MM.1S (cell line): ENCODE results near the gene SNX25.
"Not testable (repeated sequence)": the region's sequence is repeated elsewhere in the genome, so short reads cannot be mapped to it uniquely, and the experiment has no call there.

Experiments
- DNase-seq: peaks from one replicate; pipeline ENCODE4 v3.0.0-alpha.2; 2015
- H2AFZ ChIP-seq: fragments of 300-600 bp; sonication (generic); 2 replicates; pipeline ENCODE4 v1.6.0; 2016; ENCODE audit warnings: antibody characterized with exemption, low read length
- H3F3A ChIP-seq: fragments of 300-600 bp; sonication (generic); 2 replicates; pipeline ENCODE4 v1.6.1; 2016; ENCODE audit warnings: mild to moderate bottlenecking, antibody characterized with exemption, low read length, moderate library complexity, mixed read lengths; ENCODE audit not compliant: insufficient read depth
- H3K27ac ChIP-seq: fragments of 300-600 bp; sonication (generic); 2 replicates; pipeline ENCODE4 v1.5.1; 2016; ENCODE audit warnings: mild to moderate bottlenecking, low read length
- H3K27me3 ChIP-seq: fragments of 300-600 bp; sonication (generic); replicated peaks from 2 replicates; pipeline ENCODE4 v1.6.0; 2016; ENCODE audit warnings: low read length; ENCODE audit not compliant: insufficient read depth
- H3K36me3 ChIP-seq: fragments of 300-600 bp; sonication (generic); replicated peaks from 2 replicates; pipeline ENCODE4 v1.6.1; 2016; ENCODE audit warnings: mild to moderate bottlenecking, low read length, mixed read lengths; ENCODE audit not compliant: insufficient read depth
- H3K4me1 ChIP-seq: fragments of 300-600 bp; sonication (generic); 2 replicates; pipeline ENCODE4 v1.6.1; 2016; ENCODE audit warnings: low read length, mixed read lengths
- H3K4me2 ChIP-seq: fragments of 300-600 bp; sonication (generic); 2 replicates; pipeline ENCODE4 v1.6.0; 2016; ENCODE audit warnings: low read depth, low read length
- H3K4me3 ChIP-seq: fragments of 300-600 bp; sonication (generic); 2 replicates; pipeline ENCODE4 v1.5.1; 2016; ENCODE audit warnings: low read length, mixed read lengths
- H3K79me2 ChIP-seq: fragments of 300-600 bp; sonication (generic); 2 replicates; pipeline ENCODE4 v1.6.1; 2016; ENCODE audit warnings: mixed run types, low read length, mixed read lengths
- H3K9ac ChIP-seq: fragments of 300-600 bp; sonication (generic); 2 replicates; pipeline ENCODE4 v1.6.1; 2016; ENCODE audit warnings: low read length, mixed read lengths
- H3K9me2 ChIP-seq: fragments of 300-600 bp; sonication (generic); replicated peaks from 2 replicates; pipeline ENCODE4 v1.6.1; 2016; ENCODE audit warnings: mild to moderate bottlenecking, low read length, mixed read lengths; ENCODE audit not compliant: insufficient read depth
- H3K9me3 ChIP-seq: fragments of 300-600 bp; sonication (generic); replicated peaks from 2 replicates; pipeline ENCODE4 v1.6.1; 2016; ENCODE audit warnings: mild to moderate bottlenecking, low read length, mixed read lengths; ENCODE audit not compliant: insufficient read depth
- H4K20me1 ChIP-seq: fragments of 300-600 bp; sonication (generic); 2 replicates; pipeline ENCODE4 v1.6.1; 2016; ENCODE audit warnings: mild to moderate bottlenecking, low read length, moderate library complexity, mixed read lengths; ENCODE audit not compliant: insufficient read depth
- EZH2 ChIP-seq: fragments of 300-600 bp; sonication (generic); optimal IDR thresholded peaks from 2 replicates; pipeline ENCODE3; 2017; ENCODE audit warnings: low read depth, mild to moderate bottlenecking, antibody characterized with exemption, low read length, mixed read lengths
- EZH2phosphoT487 ChIP-seq: fragments of 300-600 bp; sonication (generic); IDR thresholded peaks from 2 replicates; pipeline ENCODE4 v1.6.1; 2018; ENCODE audit warnings: antibody characterized with exemption, low read length
- TF ChIP-seq, protein P1 (sequence below): fragments of 300-600 bp; sonication (generic); IDR thresholded peaks from 2 replicates; pipeline ENCODE4 v1.5.1; 2016; ENCODE audit warnings: antibody characterized with exemption, low read length, mixed read lengths

SNX25 gene

DNA sequence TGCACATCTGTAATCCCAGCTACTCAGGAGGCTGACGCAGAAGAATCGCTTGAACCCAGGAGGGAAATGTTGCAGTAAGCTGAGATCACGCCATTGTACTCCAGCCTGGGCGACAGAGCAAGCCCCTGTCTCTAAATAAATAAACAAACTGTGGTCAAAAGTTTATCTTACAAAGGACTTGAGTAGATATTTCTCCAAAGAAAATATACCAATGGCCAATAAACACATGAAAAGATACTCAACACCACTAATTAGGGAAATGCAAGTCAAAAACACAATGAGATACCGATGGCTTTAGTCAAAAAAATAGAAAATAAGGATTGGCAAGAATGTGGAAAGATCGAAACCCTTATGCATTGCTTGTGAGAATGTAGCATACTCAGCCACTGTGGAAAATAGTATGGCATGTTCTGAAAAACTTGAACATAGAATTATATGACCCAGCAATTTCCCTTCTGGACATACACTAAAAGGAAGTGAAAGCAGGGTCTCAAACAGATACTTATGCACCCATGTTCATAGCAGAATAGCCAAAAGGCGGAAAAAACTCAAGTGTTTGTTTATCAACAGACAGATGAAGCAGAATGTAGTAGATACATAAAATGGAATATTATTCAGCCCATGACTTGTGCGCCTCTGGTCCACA, 3.6 kb upstream of the SNX25 start:
- no peaks in the 10 kb centered on the region for H3K9me2 ChIP-seq
- peak; percentile 31 for DNase-seq
- H3K27ac ChIP-seq: peak overlapping the region; percentile 60; the same call in 1 of the 2 replicates
- peak overlapping the region; percentile 66; the same call in 1 of the 2 replicates for H3K9ac ChIP-seq
- no peaks in the 10 kb centered on the region for H3K27me3 ChIP-seq
- H3K36me3 ChIP-seq: no peaks in the 10 kb centered on the region
- H3K4me2 ChIP-seq: peak overlapping the region; percentile 91; the same call in 1 of the 2 replicates
- H3F3A ChIP-seq: peaks cover 22% of the 10 kb centered on the region
- peaks cover 12% of the 10 kb centered on the region for H3K4me1 ChIP-seq
- TF ChIP-seq, protein P1, sequence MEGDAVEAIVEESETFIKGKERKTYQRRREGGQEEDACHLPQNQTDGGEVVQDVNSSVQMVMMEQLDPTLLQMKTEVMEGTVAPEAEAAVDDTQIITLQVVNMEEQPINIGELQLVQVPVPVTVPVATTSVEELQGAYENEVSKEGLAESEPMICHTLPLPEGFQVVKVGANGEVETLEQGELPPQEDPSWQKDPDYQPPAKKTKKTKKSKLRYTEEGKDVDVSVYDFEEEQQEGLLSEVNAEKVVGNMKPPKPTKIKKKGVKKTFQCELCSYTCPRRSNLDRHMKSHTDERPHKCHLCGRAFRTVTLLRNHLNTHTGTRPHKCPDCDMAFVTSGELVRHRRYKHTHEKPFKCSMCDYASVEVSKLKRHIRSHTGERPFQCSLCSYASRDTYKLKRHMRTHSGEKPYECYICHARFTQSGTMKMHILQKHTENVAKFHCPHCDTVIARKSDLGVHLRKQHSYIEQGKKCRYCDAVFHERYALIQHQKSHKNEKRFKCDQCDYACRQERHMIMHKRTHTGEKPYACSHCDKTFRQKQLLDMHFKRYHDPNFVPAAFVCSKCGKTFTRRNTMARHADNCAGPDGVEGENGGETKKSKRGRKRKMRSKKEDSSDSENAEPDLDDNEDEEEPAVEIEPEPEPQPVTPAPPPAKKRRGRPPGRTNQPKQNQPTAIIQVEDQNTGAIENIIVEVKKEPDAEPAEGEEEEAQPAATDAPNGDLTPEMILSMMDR: no peak
- TF ChIP-seq EZH2 (no peak), EZH2phosphoT487 (no peak)
- peaks cover 34% of the 10 kb centered on the region for H3K79me2 ChIP-seq
- H3K9me3 ChIP-seq: no peaks in the 10 kb centered on the region
- no peak overlapping the region for H2AFZ ChIP-seq
- 0 out of 2 replicates have a peak, but pooled peaks cover 5% of the 10 kb centered on the region for H4K20me1 ChIP-seq
- peak overlapping the region; percentile 16; the same call in 1 of the 2 replicates for H3K4me3 ChIP-seq

DNA sequence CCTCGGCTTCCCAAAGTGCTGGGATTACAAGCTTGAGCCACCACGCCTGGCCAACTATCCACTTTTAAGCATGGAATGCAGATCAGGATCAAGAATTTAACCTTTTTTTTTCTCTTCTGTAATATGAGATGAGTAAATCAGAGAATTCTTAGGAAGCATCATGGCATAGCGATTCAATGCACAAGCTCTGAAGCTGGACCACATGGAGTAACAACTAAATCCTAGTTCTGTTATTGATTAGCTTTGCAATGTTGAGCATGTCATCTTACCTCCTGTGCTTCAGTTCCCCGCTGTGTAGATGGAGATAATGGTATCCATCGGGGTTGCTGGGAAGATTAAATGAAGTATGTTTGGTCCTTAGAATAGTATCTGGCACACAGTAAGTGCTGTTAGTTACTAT, 1.9 kb upstream of the SNX25 start:
- H3K79me2 ChIP-seq: peaks cover 40% of the 10 kb centered on the region
- no peak for DNase-seq

DNA sequence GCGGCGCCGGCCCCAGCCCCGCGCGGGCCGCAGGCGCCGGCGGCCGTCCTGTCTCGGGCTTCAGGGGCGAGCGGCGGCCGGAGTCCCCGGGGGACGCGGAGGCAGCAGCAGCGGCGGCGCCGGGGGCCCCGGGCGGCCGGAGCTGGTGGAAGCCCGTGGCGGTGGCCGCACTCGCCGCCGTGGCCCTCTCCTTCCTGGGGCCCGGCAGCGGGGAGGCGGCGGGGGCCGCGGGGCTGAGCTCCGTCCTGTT, 379 bp downstream of the SNX25 start:
- not testable (repeated sequence) for H3K27ac ChIP-seq, H3K4me2 ChIP-seq, H4K20me1 ChIP-seq, H3K9ac ChIP-seq, H3K9me2 ChIP-seq, DNase-seq, H2AFZ ChIP-seq, H3F3A ChIP-seq, H3K9me3 ChIP-seq, H3K36me3 ChIP-seq, H3K27me3 ChIP-seq
- Histone ChIP-seq H3K79me2 (peaks cover 48% of the 10 kb centered on the region), H3K4me3 (peak overlapping the region; percentile 81; the same call in 1 of the 2 replicates), H3K4me1 (peaks cover 19% of the 10 kb centered on the region)

More for the DNA sequence above, 1.9 kb upstream of the SNX25 start:
- Histone ChIP-seq H3K27ac (no peak overlapping the region), H3K4me3 (no peak overlapping the region), H3K4me2 (no peak overlapping the region), H4K20me1 (0 out of 2 replicates have a peak, but pooled peaks cover 8% of the 10 kb centered on the region), H3K9me3 (no peaks in the 10 kb centered on the region), H3K4me1 (peaks cover 22% of the 10 kb centered on the region), H3F3A (peaks cover 22% of the 10 kb centered on the region), H3K9ac (no peak overlapping the region), H3K9me2 (no peaks in the 10 kb centered on the region), H2AFZ (no peak overlapping the region), H3K27me3 (no peaks in the 10 kb centered on the region), H3K36me3 (no peaks in the 10 kb centered on the region)
- TF ChIP-seq EZH2phosphoT487: no peak
- no peak for TF ChIP-seq EZH2
- TF ChIP-seq, protein P1: no peak
